Activated T-helper 1 cell treated with anti-CD3 and anti-CD28 coated beads, Interleukin-2, amount 50 U/mL, for 16 hours (primary cell): ENCODE data around the gene GTPBP6.
"Not testable (repeated sequence)": the region's sequence is repeated elsewhere in the genome, so short reads cannot be mapped to it uniquely, and the experiment has no call there.

ENCODE experiments used
- DNase-seq, 2 donors: peaks; one replicate each; pipeline ENCODE4 v3.0.0-alpha.2; 2020; ENCODE audit warnings: low read depth in 1 of 2, low spot score in 1 of 2

The GTPBP6 gene

GRCh38 chrX:295136-295535, 23.5 kb downstream of the GTPBP6 start:
- no peak for DNase-seq

DNA sequence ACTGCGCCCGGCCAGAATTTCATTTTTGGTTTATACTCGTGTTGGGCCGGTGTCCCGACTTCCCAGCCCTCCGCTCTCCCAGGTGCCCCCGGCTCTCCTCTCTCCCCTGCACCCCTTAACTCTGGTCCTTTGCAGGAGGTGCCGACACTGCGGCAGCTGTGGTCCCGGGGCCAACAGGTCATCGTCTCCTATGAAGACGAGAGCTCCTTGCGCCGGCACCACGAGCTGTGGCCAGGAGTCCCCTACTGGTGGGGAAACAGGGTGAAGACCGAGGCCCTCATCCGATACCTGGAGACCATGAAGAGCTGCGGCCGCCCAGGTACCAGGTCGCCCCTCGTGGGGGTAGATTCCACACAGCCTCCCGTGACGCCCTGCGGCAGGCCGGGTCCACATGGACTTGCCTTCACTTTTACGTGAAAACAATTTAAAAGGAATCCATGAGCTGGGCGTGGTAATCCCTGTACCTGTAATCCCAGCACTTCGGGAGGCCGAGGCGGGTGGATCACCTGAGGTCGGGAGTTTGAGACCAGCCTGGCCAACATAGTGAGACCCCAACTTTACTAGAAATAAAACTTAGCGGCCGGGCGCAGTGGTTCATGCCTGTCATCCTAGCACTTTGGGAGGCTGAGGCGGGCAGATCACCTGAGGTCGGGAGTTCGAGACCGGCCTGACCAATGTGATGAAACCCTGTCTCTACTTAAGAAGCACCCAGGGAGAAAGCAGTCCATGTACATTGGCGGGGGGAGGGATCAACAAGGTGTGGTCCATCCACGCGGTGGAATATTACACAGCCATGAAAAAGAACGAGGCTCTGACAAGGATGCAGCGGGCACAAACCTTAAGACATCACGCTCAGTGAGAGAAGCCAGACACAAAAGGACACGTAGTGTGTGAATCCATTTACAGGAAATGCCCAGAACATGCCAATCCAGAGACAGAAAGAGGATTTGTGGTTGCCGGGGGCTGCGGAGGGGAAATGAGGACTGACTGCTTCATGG, 25.4 kb downstream of the GTPBP6 start:
- no peak for DNase-seq

DNA sequence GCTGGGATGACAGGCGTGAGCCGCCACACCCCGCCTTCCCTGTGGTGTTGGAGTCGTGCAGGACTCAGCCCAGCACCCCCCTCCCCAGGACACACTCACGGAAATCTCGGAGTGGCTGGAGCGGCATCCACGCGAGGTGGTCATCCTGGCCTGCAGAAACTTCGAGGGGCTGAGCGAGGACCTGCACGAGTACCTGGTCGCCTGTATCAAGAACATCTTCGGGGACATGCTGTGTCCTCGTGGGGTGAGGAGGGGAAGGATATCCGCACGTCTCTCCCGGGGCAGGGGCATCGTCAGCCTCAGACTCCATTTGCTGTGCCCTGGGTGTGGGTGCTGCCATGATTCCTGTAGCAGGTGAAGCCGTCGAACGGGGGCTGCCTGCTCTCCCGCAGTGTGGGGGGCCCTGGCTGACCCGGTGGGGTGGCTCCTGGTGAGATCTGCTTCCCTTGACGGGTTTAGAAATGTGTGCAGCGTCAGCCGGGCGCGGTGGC, 27.1 kb downstream of the GTPBP6 start:
- no peak for DNase-seq

GRCh38 chrX:290476-291166, 28.0 kb downstream of the GTPBP6 start:
- no peak for DNase-seq

DNA sequence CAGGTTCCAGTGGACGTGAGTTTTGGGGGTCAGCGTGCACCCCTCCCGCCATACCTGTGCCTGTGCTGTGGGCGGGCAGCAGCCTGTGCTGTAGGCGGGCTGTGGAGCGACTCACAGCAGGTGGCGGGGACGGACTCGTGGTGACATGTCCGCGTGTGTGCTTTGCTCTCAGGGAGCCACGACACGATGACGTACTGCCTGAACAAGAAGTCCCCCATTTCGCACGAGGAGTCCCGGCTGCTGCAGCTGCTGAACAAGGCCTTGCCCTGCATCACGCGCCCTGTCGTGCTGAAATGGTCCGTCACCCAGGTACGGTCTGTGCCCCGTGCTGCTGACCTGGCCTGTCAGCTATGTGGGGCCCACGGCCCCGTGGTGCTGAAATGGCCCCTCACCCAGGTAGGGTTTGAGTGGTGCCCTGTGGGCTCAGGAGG, 30.0 kb downstream of the GTPBP6 start:
- no peak for DNase-seq

DNA sequence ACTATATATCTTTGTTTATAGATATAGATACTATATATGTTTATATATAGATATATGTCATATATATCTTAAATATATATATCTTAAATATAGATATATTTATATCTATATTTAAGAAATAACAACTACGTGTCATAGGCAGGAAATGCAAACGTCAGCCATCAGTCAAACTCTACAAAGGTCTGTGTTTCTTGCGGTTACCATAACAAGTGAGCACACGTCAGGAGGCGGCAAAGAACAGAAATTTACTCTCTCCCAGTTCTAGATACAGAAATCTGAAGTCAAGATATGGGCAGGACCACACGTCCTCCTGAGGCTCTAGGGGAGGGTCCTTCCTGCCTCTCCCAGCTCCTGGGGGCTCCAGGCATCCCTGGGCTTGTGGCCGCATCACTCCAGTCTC, 30.9 kb downstream of the GTPBP6 start:
- DNase-seq = no peak

DNA sequence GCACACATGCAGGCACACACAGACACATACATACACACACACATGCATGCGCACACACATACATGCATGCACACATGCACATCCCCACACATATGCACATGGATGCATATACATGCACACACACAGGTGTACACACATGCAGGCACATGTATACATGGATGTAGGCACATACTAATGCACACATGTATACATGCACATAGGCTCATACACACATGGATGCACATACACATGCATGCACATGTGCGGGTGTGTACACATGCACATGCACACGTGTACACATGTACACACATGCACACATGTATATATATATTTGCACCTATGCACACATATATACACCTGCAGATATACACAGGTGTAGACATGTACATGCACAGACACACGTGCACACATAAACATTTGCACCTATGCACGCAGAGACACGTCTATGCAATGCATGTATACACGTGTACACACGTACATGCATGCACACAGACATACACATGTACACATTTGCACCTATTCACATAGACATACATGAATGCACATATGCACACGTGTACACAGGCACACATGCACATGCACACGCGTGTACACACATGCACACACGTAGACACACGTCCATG, 33.4 kb downstream of the GTPBP6 start:
- DNase-seq = no peak

GRCh38 chrX:283115-283845, 35.3 kb downstream of the GTPBP6 start:
- peak; percentile 77 to 81 for DNase-seq

DNA sequence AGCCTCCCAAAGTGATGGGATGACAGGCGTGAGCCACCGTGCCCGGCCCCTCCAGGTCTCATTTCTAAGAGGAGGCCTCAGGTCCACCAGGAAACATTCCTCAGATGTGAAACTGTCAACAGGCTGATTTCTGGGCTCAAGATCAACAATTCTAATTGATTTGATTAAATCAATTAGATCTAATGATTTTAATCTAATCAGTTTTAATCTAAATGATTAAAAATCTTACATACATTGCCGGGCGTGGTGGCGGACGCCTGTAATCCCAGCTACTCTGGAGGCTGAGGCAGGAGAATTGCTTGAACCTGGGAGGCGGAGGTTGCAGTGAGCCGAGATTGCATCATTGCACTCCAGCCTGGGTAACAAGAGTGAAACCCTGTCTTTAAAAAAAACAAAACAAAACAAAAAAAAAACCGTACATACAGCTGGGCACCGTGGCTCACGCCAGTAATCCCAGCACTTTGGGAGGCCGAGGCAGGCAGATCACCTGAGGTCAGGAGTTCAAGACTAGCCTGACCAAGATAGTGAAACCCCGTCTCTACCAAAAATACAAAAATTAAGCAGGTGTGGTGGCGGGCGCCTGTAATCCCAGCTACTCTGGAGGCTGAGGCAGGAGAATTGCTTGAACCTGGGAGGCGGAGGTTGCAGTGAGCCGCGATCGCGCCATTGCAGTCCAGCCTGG, 36.5 kb downstream of the GTPBP6 start:
- DNase-seq = not testable (repeated sequence)

GRCh38 chrX:281166-281999, 37.2 kb downstream of the GTPBP6 start, which contains the start of gene PLCXD1:
PLCXD1 (plus strand) TSS chrX:281381; CDS start chrX:284188, 2,807 bp downstream.
- DNase-seq = no peak

- not testable (repeated sequence) for DNase-seq
These were observed 37.9 kb downstream of the GTPBP6 start for GRCh38 chrX:280722-281121.

GRCh38 chrX:279757-280604, 38.6 kb downstream of the GTPBP6 start:
- not testable (repeated sequence) for DNase-seq

DNA sequence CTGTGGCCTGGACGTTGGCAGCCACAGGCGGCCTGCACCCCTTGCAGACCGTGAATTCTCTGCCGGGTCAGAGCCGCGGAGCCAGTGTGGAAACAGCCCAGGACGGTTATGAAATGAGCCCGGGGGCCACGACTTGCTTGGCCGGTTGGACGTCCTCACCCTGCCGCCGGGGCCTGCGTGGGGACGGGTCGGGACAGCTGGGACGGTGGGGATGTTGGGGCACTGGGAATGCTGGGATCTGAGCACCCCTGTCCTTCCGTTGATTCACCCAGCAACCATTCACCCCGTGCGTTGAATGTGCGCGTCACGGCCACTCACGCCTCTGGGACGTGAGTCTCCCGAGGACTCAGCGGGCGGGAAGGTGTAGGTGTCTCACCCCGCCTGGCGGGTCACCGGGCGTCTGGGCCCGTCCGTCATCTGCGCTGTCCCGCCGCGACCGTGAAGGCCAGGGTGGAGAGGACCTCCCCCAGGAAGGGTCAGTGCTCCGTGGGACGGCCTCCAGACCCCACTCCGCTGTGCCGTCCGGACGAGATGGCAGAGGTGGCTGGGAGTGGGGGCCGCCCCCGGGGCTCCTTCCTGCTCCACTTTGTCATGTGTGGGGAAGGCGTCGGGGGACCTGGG, 41.9 kb downstream of the GTPBP6 start:
- no peak for DNase-seq

DNA sequence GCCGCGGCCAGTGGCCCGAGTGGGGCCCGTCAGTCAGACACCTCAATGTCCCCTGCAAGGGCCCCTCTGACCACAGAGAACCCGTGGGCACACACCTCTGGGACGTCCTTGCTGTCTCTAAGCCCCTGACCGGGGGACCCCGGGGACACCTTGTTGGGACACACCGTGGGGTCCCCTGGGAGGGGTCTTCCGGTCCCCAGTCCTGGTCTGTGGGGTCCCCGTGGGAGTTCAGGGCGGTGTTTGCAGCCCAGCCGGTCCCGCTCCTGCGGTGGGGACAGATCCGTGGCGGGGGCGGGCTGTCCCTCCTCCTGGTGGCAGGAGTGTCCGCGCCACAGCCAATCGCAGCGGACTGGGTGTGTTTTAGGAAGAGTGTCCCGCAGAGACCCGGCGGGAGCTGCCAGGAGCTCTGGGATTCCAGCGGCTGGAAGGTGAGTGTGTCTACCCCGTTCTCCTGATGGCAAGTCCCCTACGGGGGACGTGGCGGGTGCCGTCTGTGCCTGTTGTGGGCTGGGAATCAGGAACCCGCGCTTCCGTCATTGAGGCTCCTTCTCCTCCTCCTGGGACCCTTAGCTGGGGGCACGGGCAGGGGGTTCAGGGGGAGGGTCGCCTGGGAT, 42.5 kb downstream of the GTPBP6 start:
- DNase-seq = peak in 1 of 2 donors; percentile 20

GRCh38 chrX:275476-275966, 43.1 kb downstream of the GTPBP6 start:
- DNase-seq = no peak

DNA sequence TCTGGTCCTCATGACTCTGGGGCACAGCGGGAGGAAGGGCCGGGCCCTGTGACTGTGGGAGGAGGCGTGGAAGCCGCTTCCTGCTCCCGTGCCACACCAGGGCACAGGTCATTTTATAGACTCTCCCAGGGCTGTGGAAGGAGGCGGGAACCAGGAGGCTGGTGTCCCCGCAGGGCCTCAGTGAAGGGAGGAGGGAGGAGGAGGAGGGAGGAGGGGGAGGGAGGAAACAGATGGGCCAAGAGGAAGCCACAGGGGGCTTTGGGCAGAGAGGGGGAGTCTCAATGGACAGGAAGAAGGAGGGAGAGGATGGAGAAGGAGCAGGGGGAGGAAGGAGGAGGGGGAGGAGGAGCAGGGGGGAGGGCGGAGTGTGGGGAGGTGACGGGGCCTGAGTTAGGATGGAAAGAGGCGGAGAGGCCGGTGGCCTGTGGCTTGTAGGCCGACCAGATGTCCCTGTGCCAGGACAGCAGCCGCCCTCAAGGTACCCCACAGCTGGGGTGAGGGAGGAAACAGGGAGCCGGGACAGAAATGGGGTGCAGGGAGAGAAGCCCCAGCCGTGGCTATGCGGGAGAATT, 43.6 kb downstream of the GTPBP6 start:
- DNase-seq = no peak

DNA sequence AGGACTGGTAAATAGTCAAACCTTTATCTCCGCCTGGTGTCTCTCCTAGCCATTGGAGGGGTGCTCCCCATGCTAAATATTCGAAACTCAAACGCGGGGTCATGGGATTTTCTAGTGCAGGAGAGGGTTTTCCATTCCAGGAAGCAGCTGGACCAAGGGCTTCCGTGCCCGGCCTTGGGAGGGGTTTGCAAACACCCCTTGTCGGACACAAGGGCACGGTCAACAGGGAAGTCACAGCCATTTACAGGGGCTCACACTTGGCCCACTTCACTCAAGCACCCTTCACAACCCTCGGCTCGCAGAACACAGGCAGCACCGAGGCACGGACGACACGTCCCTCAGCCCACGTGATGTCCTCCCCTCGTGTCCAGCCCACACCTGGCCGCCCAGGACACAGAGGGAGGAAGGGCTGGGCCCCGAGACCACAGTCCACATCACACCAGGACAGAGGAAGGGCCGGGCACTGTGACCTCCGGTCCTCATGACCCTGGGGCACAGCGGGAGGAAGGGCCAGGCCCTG, 47.7 kb downstream of the GTPBP6 start:
- no peak for DNase-seq
